ENCODE results near the gene VWA8. TPM values are rescaled to one million over a fixed set of nuclear protein-coding genes. Genes with fewer than 3 reads are reported as not detected.

The VWA8 gene
- total and polyA plus RNA-seq, 2 of the 8 experiments (the other 6 are each of a cell fraction or from before 2014, with no cell fraction given), result 5.9 to 19.6 TPM

DNA sequence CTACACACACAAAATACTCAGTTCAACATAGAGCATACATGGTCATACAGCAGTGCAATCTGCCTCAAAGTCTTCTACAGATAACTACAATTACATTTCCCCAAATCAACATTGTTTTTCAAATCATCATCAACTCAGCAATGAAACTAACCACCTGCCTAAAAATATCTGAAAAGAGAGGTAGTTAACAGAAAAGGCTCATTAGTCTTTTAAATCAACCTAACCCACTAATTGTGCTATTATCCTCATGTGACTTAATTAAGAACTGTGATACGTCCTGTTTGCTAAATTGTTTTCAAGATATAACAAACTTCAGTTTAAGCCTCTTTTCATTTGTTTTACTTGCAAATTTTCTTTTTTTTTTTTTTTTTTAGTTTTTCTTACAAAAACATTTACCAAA lies 65.4 kb downstream of the VWA8 start (continued):
- TF ChIP-seq, protein P1, sequence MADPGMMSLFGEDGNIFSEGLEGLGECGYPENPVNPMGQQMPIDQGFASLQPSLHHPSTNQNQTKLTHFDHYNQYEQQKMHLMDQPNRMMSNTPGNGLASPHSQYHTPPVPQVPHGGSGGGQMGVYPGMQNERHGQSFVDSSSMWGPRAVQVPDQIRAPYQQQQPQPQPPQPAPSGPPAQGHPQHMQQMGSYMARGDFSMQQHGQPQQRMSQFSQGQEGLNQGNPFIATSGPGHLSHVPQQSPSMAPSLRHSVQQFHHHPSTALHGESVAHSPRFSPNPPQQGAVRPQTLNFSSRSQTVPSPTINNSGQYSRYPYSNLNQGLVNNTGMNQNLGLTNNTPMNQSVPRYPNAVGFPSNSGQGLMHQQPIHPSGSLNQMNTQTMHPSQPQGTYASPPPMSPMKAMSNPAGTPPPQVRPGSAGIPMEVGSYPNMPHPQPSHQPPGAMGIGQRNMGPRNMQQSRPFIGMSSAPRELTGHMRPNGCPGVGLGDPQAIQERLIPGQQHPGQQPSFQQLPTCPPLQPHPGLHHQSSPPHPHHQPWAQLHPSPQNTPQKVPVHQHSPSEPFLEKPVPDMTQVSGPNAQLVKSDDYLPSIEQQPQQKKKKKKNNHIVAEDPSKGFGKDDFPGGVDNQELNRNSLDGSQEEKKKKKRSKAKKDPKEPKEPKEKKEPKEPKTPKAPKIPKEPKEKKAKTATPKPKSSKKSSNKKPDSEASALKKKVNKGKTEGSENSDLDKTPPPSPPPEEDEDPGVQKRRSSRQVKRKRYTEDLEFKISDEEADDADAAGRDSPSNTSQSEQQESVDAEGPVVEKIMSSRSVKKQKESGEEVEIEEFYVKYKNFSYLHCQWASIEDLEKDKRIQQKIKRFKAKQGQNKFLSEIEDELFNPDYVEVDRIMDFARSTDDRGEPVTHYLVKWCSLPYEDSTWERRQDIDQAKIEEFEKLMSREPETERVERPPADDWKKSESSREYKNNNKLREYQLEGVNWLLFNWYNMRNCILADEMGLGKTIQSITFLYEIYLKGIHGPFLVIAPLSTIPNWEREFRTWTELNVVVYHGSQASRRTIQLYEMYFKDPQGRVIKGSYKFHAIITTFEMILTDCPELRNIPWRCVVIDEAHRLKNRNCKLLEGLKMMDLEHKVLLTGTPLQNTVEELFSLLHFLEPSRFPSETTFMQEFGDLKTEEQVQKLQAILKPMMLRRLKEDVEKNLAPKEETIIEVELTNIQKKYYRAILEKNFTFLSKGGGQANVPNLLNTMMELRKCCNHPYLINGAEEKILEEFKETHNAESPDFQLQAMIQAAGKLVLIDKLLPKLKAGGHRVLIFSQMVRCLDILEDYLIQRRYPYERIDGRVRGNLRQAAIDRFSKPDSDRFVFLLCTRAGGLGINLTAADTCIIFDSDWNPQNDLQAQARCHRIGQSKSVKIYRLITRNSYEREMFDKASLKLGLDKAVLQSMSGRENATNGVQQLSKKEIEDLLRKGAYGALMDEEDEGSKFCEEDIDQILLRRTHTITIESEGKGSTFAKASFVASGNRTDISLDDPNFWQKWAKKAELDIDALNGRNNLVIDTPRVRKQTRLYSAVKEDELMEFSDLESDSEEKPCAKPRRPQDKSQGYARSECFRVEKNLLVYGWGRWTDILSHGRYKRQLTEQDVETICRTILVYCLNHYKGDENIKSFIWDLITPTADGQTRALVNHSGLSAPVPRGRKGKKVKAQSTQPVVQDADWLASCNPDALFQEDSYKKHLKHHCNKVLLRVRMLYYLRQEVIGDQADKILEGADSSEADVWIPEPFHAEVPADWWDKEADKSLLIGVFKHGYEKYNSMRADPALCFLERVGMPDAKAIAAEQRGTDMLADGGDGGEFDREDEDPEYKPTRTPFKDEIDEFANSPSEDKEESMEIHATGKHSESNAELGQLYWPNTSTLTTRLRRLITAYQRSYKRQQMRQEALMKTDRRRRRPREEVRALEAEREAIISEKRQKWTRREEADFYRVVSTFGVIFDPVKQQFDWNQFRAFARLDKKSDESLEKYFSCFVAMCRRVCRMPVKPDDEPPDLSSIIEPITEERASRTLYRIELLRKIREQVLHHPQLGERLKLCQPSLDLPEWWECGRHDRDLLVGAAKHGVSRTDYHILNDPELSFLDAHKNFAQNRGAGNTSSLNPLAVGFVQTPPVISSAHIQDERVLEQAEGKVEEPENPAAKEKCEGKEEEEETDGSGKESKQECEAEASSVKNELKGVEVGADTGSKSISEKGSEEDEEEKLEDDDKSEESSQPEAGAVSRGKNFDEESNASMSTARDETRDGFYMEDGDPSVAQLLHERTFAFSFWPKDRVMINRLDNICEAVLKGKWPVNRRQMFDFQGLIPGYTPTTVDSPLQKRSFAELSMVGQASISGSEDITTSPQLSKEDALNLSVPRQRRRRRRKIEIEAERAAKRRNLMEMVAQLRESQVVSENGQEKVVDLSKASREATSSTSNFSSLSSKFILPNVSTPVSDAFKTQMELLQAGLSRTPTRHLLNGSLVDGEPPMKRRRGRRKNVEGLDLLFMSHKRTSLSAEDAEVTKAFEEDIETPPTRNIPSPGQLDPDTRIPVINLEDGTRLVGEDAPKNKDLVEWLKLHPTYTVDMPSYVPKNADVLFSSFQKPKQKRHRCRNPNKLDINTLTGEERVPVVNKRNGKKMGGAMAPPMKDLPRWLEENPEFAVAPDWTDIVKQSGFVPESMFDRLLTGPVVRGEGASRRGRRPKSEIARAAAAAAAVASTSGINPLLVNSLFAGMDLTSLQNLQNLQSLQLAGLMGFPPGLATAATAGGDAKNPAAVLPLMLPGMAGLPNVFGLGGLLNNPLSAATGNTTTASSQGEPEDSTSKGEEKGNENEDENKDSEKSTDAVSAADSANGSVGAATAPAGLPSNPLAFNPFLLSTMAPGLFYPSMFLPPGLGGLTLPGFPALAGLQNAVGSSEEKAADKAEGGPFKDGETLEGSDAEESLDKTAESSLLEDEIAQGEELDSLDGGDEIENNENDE (IDR thresholded peaks at IDR 0.05; ENCODE audit: insufficient replicate concordance, low read length), result no peak
- TF ChIP-seq, protein P2, sequence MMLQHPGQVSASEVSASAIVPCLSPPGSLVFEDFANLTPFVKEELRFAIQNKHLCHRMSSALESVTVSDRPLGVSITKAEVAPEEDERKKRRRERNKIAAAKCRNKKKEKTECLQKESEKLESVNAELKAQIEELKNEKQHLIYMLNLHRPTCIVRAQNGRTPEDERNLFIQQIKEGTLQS (IDR thresholded peaks at IDR 0.05; ENCODE audit: insufficient read depth, low read depth, low read length), result no peak
- no peak for TF ChIP-seq BRCA1 (IDR thresholded peaks at IDR 0.05; ENCODE audit: low read depth, low read length)
- no peak for TF ChIP-seq SIX5 (IDR thresholded peaks at IDR 0.05; ENCODE audit: low read depth, low read length)
- TF ChIP-seq FOSL1 (IDR thresholded peaks at IDR 0.05; ENCODE audit: insufficient read depth, low read depth, low read length), result no peak
- TF ChIP-seq YY1 (IDR thresholded peaks at IDR 0.05; ENCODE audit: low read depth, low read length), result no peak
- no peak for TF ChIP-seq SP1 (IDR thresholded peaks at IDR 0.05; ENCODE audit: low read depth, low read length)
- no peak for TF ChIP-seq RNF2 (IDR thresholded peaks at IDR 0.05; ENCODE audit: borderline replicate concordance, low read depth, low read length, missing control alignments, poor library complexity, severe bottlenecking)
